GM10847 (cell line): ENCODE results near the gene DIAPH3.

Experiments
- POLR2A ChIP-seq: IDR thresholded peaks from 2 replicates; pipeline ENCODE4 v1.6.1; 2011; ENCODE audit not compliant: insufficient read length; ENCODE audit errors: extremely low read depth

Gene DIAPH3

GRCh38 chr13:60012488-60012887, 151.2 kb downstream of the DIAPH3 start:
- TF ChIP-seq POLR2A = no peak

GRCh38 chr13:60009300-60010253, 154.2 kb downstream of the DIAPH3 start:
- no peak for TF ChIP-seq POLR2A

DNA sequence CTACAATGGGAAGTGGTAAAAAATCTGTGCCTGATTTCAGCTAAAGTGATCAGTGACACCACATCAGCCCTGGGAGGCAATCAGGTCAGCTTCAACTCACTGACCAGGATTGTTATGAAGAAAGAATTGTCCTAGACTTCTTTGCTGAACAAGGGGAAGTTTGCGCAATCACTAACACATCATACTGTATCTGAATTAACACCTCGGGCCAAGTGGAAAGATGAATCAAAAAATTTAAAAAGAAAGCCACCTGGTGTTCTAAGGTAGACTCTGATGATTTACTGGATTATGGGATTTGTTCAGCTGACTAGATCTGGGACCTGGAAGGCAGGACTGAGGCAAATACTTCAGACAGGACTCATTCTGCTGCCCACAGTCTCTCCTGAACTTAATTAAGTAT, 161.8 kb downstream of the DIAPH3 start:
- no peak for TF ChIP-seq POLR2A

- no peak for TF ChIP-seq POLR2A
Observed at GRCh38 chr13:60000976-60001375, 162.8 kb downstream of the DIAPH3 start.

- TF ChIP-seq POLR2A = no peak
Observed at GRCh38 chr13:60000081-60000480, 163.6 kb downstream of the DIAPH3 start.

GRCh38 chr13:59997976-59998375, 165.8 kb downstream of the DIAPH3 start:
- TF ChIP-seq POLR2A = no peak

DNA sequence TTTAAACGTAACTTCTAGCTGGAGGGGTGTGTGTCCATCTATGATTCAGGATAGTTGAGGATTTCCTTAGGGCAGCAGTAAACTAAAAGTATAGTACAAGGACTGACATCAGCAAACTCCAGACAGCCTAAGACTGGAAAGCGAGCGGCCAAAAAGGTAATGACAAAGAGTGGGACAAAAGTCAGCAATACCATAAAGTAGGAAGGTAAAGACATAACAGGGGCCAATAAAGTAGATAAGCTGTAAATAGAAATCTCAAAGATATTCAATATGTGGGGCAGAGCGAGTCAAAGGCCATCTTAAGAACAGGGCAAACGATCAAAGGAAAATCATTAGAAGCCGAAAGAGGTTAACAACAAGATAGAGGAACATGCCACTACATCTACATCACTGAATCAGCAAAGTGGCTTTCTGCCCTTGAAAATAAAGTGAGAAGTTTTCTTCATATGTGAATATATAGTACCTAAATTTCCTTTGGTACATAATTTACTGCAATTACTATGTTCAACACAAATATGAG, 167.2 kb downstream of the DIAPH3 start:
- TF ChIP-seq POLR2A = no peak

DNA sequence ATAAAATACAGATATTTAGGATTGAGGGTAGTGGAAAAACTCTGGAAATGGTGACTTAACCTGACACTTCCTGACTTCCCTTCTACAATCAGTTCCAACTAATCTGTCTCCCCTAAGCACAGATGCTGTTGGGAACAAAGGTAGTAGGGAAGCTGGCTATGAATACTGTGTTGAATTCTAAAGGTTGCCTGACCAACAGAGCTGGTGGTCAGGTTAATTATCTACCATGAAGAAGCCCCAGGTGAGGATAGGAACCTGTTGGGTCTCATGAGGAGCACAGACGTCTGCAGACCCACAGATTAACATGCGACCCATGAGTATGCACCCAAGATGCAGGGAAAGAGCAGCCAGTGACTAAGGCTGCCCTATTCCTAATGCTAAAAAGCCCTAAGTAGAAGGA, 172.3 kb downstream of the DIAPH3 start:
- TF ChIP-seq POLR2A = no peak

GRCh38 chr13:59982631-59983382, 180.9 kb downstream of the DIAPH3 start:
- TF ChIP-seq POLR2A = no peak

- no peak for TF ChIP-seq POLR2A
Observed at GRCh38 chr13:59979589-59979988, 184.1 kb downstream of the DIAPH3 start.

DNA sequence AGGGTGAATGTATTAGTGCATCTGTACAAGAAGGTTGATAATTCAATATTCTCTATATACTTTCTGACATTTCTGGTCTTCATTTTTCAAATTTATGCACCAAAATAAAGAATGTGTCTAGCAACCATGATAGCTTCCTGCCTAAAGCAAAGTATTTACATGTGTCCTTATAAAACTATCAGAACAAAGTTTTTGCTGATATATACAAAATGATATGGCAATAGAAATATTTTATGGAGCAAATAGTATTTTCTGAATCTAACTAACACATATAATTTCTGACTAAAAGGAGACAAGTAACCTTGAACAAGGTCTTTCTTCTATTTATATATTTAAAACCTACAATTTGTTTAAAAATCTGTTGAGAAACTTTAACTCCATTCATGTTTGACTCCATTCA, 184.9 kb downstream of the DIAPH3 start:
- TF ChIP-seq POLR2A = no peak

DNA sequence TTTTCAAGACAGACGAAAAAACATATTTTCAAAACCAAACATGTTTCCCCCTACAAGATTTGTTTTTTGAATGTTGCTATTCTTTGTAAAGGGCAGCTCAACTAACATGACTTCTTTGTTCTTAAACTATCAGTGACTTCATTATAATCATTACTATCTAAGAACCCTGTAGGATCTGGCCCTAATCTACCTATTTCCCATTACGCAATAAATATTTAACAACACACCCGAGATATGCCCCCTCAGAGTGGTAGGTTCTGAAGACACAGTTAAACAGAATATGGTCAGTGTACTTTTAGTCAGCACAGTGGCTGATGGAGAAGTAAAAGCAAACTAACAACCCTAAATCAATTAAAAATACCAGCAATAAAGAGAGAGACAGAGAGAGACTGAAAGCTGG, 186.9 kb downstream of the DIAPH3 start:
- no peak for TF ChIP-seq POLR2A

GRCh38 chr13:59975807-59976435, 187.8 kb downstream of the DIAPH3 start:
- no peak for TF ChIP-seq POLR2A

- TF ChIP-seq POLR2A = no peak
Observed at GRCh38 chr13:59970847-59971246, 192.9 kb downstream of the DIAPH3 start.

DNA sequence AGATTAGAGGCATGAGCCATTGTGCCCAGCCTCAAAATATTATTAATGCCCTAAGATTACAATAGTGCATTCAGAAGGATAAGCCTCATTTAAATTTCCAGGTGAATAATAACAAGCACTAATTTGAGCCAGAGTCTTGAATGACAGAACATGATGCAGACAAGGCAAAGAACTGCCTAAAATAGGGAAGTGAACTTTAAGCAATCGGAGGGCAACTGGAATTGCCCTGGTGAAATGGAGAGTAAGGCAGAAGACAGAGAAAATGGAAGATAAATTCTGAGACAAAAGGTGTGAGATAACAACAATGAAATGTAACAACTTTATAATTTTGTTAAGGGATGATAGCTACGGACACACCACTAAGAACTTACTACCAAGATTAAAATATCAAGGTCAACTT, 199.9 kb downstream of the DIAPH3 start:
- TF ChIP-seq POLR2A = no peak

GRCh38 chr13:59963383-59963782, 200.3 kb downstream of the DIAPH3 start:
- TF ChIP-seq POLR2A = no peak

GRCh38 chr13:59962343-59962742, 201.4 kb downstream of the DIAPH3 start:
- no peak for TF ChIP-seq POLR2A
